ENCODE measurements around the gene TSEN34. TPM values are rescaled to one million over a fixed set of nuclear protein-coding genes. Genes with fewer than 3 reads are reported as not detected.
"Not testable (repeated sequence)": the region's sequence is repeated elsewhere in the genome, so short reads cannot be mapped to it uniquely, and the experiment has no call there.

Gene TSEN34
- total and polyA plus RNA-seq, 2 donors: 31.1 to 81.4 TPM

DNA sequence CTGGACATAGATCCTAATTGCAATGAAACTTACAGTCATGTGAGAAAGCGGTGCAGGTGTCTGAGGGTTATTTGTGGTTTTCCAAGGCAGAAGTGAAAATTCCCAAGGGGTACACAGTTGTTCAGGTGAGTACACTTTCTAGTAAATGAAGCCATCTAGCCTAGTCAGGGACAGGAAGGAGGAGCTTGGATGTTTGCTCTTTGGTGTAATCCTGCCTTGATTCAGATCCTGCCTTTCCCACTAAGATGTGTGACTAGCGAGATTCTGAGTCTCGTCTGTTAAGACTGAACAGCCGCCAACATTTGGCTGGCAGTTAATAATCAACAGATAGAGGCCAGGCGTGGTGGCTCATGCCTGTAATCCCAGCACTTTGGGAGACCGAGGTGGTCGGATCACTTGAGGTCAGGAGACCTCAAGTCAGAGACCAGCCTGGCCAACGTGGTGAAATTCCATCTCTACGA is 12.1 kb downstream of the TSEN34 start:
- 40% methylated on average over 9 of the region's 9 CpGs for WGBS
- no peak overlapping the region for H3K27ac ChIP-seq (ENCODE audit: low read depth)
- no peak for DNase-seq (ENCODE audit: extremely low spot score)
- H3K4me3 ChIP-seq (ENCODE audit: low read depth, low read length): no peak overlapping the region
- H3K4me1 ChIP-seq (ENCODE audit: insufficient read depth): no peaks in the 10 kb centered on the region
- peaks cover 5% of the 10 kb centered on the region for H3K36me3 ChIP-seq (ENCODE audit: insufficient read depth)

DNA sequence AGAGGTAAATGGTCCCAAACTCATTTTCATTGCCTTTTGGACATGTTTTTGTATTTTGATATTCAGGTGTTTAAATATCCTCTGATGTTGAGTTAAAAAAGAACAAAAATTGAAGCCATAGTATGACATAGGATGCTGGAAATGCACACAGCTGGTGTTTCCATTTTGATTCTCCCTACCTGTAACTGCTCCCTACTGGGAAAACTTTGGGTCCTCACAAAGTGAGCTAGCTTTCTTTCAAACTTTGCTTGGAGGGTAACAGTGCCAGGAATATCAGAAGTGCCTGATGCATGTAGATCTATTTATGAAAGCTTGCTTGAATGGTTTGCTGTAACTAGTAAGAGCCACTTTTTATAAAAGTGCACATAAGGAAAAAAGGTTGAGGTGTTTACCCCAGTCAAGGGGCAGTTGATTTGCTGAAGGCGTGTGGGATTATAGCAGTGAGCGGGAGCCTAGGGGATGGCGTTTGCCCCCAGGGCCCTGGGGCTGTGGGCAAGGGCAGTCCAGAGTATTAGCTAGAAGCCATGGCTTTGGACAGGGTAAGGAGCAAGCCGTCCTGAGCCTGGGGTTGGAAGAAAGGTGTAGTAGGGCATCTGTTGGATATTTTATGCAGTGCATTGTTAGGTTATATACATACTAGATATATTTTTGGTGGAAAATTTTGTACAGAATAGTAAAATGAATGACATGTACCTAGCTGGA is 13.8 kb downstream of the TSEN34 start:
- DNase-seq (ENCODE audit: extremely low spot score): no peak
- Histone ChIP-seq H3K4me3 (ENCODE audit: low read depth, low read length) (no peak overlapping the region), H3K4me1 (ENCODE audit: insufficient read depth) (peaks cover 2% of the 10 kb centered on the region), H3K27ac (ENCODE audit: low read depth) (no peak overlapping the region), H3K36me3 (ENCODE audit: insufficient read depth) (peaks cover 5% of the 10 kb centered on the region)
- WGBS: 80% methylated on average over 4 of the region's 4 CpGs

DNA sequence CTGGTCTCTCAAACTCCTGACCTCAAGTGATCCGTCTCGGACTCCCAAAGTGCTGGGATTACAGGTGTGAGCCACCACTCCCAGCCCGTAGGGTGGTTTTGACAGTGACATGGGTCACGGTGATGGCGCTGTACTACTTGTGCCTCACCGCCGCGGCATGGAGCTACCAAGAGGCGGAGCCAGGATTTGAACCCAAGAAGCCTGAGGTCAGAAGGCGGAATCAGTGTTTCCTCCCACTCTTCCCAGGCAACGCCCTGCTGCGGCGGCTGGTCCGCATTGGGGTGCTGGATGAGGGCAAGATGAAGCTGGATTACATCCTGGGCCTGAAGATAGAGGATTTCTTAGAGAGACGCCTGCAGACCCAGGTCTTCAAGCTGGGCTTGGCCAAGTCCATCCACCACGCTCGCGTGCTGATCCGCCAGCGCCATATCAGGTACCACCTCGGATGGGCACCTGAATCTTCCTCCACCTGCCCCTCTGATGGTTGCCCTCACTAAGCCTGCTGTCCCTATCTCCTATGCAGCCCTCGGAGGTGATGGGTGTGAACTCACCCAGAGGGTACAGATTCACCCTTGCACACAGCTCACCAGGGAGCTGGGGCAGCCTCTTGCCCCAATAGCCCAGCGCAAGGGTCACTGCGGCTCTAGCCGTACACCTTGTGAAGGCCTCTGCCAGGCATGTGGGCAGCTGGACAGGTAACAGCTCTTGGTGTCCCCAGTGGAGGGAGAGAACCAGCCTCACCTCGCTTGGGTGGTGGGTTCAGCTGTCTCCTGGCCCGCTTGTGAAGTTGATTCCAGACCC is 15.1 kb downstream of the TSEN34 start:
- Histone ChIP-seq H3K36me3 (ENCODE audit: insufficient read depth) (peaks cover 5% of the 10 kb centered on the region), H3K27ac (ENCODE audit: low read depth) (no peak overlapping the region)

DNA sequence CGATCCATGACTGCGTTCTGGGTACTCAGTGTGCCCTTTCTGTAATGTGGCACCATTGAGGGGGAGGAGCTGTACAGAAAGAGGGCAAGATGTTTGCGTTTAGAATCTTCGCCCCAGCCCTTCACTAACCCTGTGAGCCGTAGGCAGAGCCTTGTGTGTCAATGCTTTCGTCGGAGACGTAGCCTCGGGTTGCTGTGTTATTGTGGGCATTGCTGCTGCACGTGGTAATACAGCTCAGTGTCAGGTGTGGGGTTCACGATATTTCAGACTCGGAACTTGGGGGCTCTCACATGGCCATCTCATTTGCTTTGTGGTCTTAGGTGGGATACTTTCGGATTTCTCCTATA is 15.7 kb downstream of the TSEN34 start:
- 80% methylated on average over 13 of the region's 13 CpGs for WGBS
- no peak overlapping the region for H3K4me3 ChIP-seq (ENCODE audit: low read depth, low read length)
- peaks cover 2% of the 10 kb centered on the region for H3K4me1 ChIP-seq (ENCODE audit: insufficient read depth)

More for the DNA sequence above, 15.1 kb downstream of the TSEN34 start:
- WGBS: 91% methylated on average over 27 of the region's 27 CpGs
- no peak for DNase-seq (ENCODE audit: extremely low spot score)
- Histone ChIP-seq H3K4me3 (ENCODE audit: low read depth, low read length) (no peak overlapping the region), H3K4me1 (ENCODE audit: insufficient read depth) (peaks cover 2% of the 10 kb centered on the region)

DNA sequence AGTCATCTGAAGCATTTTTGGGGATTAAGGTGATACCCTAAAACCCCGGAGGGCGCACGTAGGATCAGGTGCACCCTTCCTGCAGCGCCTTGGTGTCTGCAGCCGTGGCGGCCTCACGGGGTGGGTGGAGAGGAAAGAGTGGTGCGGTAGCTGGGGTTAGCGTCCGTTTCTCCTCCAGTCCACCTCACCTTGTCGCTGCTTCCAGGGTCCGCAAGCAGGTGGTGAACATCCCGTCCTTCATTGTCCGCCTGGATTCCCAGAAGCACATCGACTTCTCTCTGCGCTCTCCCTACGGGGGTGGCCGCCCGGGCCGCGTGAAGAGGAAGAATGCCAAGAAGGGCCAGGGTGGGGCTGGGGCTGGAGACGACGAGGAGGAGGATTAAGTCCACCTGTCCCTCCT is 16.1 kb downstream of the TSEN34 start:
- H3K36me3 ChIP-seq (ENCODE audit: insufficient read depth); H3K4me1 ChIP-seq (ENCODE audit: insufficient read depth); DNase-seq (ENCODE audit: extremely low spot score); H3K4me3 ChIP-seq (ENCODE audit: low read depth, low read length); H3K27ac ChIP-seq (ENCODE audit: low read depth): not testable (repeated sequence)
- 70% methylated on average over 23 of the region's 23 CpGs for WGBS

More for the DNA sequence above, 15.7 kb downstream of the TSEN34 start:
- no peak for DNase-seq (ENCODE audit: extremely low spot score)
- Histone ChIP-seq H3K27ac (ENCODE audit: low read depth) (no peak overlapping the region), H3K36me3 (ENCODE audit: insufficient read depth) (peaks cover 5% of the 10 kb centered on the region)

DNA sequence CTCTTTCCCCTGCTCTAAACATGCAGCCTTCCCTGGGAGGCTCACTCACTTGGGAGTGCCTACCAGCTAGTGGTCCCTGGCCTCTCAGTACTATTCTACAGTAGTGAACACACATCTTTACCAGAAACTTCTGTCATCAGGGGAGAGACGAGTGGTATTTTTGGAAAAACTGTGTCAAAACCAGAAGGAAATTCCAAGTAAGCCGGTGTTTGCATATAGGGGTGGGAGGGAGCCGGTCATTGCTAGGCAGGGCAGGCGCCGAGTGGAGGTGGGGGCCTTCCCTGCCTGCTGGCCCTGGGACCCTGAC is 16.5 kb downstream of the TSEN34 start:
- WGBS: 73% methylated on average over 5 of the region's 5 CpGs
- peaks cover 2% of the 10 kb centered on the region for H3K4me1 ChIP-seq (ENCODE audit: insufficient read depth)
- no peak overlapping the region for H3K4me3 ChIP-seq (ENCODE audit: low read depth, low read length)
- no peak overlapping the region for H3K27ac ChIP-seq (ENCODE audit: low read depth)
- peaks cover 5% of the 10 kb centered on the region for H3K36me3 ChIP-seq (ENCODE audit: insufficient read depth)
- no peak for DNase-seq (ENCODE audit: extremely low spot score)

DNA sequence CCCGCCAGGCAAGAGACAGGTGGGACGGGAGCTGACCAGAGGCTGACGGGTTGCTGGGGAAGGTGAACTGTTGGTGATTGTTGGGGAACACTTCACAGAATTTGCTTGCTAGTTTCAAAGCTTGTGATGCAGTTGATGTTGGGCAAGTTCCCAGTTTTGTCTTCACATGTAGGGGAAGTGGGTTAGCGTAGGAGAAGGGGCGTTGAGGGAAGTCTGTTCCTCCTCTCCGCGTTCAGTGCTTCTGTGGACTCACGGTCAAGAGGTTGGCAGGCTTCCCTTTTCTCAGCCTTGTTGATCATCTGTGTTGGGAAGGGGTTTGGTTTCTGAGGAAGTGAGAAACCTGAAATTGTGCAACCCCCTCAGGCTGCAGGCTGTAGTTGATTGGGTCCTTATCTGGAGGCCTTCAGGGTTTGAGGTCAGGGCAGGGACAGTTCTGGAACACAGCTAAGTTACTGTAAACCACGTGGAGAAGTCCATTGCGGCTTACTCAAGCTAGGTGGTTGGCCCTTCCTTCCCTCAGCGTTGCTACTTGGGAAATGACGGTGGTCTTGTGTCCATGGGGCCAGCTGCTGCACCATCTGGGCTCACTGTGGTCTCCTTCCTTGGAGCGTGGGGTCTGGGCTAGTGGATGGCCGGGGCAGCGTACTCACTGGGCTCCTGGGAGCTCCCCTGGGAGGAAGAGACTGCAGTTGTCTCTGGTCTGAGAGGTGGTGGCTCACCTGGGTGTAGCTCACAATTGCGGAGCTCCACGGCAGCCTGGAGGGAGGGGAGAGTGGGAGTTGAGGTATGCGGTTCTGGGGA is 17.1 kb downstream of the TSEN34 start:
- DNase-seq (ENCODE audit: extremely low spot score): no peak
- Histone ChIP-seq H3K4me1 (ENCODE audit: insufficient read depth) (peaks cover 2% of the 10 kb centered on the region), H3K36me3 (ENCODE audit: insufficient read depth) (peaks cover 5% of the 10 kb centered on the region), H3K27ac (ENCODE audit: low read depth) (no peak overlapping the region), H3K4me3 (ENCODE audit: low read depth, low read length) (no peak overlapping the region)
- 60% methylated on average over 18 of the region's 18 CpGs for WGBS

DNA sequence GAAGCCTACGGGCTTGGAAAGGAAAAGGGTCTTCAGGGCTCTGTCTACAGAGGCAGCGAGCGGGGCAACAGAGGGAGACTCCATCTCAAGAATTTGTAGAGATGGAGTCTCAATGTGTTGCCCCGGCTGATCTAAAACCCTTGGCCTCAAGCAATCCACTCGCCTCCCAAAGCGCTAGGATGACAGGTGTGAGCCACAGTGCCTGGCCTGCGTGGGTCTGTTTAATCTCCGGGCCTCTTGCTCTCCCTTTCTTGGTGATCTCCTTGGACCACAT is 17.6 kb downstream of the TSEN34 start:
- 57% methylated on average over 8 of the region's 8 CpGs for WGBS
- no peak overlapping the region for H3K4me3 ChIP-seq (ENCODE audit: low read depth, low read length)
- peaks cover 5% of the 10 kb centered on the region for H3K36me3 ChIP-seq (ENCODE audit: insufficient read depth)
- H3K4me1 ChIP-seq (ENCODE audit: insufficient read depth): peaks cover 2% of the 10 kb centered on the region
- H3K27ac ChIP-seq (ENCODE audit: low read depth): no peak overlapping the region
- no peak for DNase-seq (ENCODE audit: extremely low spot score)

DNA sequence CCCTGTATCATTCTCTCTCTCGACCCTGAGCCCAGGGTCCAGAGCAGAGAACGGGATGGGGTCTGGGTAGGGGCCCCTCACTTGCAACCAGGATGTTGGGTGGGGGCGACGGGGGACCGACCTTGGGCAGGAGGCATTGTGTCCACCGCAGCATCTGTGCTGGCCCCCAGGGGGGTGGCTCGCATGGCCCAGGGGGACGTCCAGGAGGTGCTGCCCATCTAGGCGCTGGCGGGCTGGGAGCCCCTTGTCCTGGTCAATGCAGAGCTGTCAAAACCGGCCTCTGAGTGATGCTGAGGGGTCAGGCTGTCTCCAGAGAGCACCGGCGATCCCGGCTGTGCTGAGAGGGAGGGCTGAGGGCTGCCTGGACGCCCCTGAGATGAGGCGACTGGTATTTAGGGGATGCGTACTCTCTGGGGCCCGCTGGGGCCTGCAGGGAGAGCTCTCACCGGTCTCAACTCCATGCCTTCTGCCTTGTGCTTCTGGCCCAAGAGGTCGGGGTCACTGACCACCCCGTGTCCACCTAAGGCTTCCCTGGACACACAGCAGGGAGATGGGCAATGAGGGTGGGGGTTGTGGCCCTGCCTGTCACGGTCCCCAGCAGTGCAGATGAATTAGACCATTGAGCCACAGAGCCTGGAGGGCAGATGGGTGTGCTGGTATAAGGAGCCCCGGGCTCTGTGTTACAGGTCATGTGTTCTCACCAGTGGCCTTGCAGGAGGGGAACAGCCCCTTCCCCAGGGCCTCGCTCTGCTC is 18.1 kb downstream of the TSEN34 start:
- no peak overlapping the region for H3K4me3 ChIP-seq (ENCODE audit: low read depth, low read length)
- peaks cover 2% of the 10 kb centered on the region for H3K4me1 ChIP-seq (ENCODE audit: insufficient read depth)

DNA sequence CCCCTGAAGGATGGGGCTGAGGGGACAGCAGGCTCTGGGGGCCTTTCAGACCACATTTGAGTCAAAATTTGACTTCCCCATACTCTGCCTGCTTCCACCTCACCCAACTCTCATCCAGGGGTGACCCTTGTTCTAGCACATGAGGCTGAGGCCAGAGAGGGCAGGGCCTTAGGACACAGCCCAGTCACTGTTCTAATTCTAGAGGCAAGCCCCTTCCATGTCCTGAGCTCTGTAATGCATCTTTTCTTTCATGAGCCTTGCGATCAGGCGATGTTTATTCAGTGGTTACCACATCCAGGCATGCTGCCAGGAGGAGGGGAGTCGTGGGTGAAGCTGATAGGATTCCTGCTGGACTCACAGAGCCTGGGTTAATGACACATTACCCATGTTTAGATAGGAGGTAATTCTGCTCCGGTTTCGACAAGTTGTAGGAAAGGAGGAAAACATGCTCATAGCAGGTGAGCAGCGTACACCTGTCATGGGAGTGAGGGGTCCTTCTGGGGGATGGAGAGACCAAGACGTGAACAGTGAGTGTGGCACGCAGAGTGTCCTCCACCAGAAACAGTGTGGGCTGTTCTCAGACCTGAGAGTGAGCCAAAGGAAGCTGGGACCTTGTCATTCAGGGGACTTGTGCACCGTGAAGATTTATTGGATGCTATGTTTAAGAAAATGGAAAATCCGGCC is 18.8 kb downstream of the TSEN34 start:
- peaks cover 2% of the 10 kb centered on the region for H3K4me1 ChIP-seq (ENCODE audit: insufficient read depth)
- H3K27ac ChIP-seq (ENCODE audit: low read depth): peak overlapping the region; percentile 42
- H3K36me3 ChIP-seq (ENCODE audit: insufficient read depth): peaks cover 5% of the 10 kb centered on the region
- WGBS: 15% methylated on average over 10 of the region's 10 CpGs
- peak; percentile 76 for DNase-seq (ENCODE audit: extremely low spot score)
- no peak overlapping the region for H3K4me3 ChIP-seq (ENCODE audit: low read depth, low read length)

More for the DNA sequence above, 18.1 kb downstream of the TSEN34 start:
- no peak for DNase-seq (ENCODE audit: extremely low spot score)
- peaks cover 5% of the 10 kb centered on the region for H3K36me3 ChIP-seq (ENCODE audit: insufficient read depth)
- 43% methylated on average over 24 of the region's 24 CpGs for WGBS
- peak overlapping the region; percentile 34 for H3K27ac ChIP-seq (ENCODE audit: low read depth)

DNA sequence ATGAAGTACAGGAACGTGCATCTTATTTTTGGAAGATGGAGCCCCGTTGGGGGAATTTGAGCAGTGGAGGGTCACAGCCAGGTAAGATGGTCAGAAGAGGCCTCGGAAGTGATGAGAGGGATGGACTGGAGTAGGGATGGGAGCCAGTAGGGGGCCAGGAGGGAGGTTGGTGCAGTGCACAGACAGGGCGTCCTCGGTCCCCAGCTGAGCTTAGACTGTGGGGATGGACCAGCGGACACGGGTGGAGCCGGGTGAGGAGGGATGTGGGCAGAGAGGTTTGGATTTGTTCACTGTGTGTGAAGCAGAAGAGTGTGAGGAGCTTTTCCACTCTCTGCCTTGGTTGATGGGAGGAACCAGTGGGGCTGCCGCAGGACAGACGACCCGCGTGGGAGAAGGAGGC is 20.1 kb downstream of the TSEN34 start:
- Histone ChIP-seq H3K4me3 (ENCODE audit: low read depth, low read length) (no peak overlapping the region), H3K36me3 (ENCODE audit: insufficient read depth) (peaks cover 5% of the 10 kb centered on the region), H3K27ac (ENCODE audit: low read depth) (peak overlapping the region; percentile 6), H3K4me1 (ENCODE audit: insufficient read depth) (peaks cover 2% of the 10 kb centered on the region)
- WGBS: 65% methylated on average over 12 of the region's 12 CpGs
- DNase-seq (ENCODE audit: extremely low spot score): no peak

DNA sequence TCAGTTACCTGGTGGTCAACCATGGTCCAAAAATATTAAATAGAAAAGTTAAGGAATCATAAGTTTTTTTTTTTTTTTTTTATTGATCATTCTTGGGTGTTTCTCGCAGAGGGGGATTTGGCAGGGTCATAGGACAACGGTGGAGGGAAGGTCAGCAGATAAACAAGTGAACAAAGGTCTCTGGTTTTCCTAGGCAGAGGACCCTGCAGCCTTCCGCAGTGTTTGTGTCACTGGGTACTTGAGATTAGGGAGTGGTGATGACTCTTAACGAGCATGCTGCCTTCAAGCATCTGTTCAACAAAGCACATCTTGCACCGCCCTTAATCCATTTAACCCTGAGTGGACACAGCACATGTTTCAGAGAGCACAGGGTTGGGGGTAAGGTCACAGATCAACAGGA is 23.1 kb downstream of the TSEN34 start:
- WGBS: 44% methylated on average over 4 of the region's 5 CpGs
- H3K4me3 ChIP-seq (ENCODE audit: low read depth, low read length); H3K36me3 ChIP-seq (ENCODE audit: insufficient read depth); H3K4me1 ChIP-seq (ENCODE audit: insufficient read depth); DNase-seq (ENCODE audit: extremely low spot score); H3K27ac ChIP-seq (ENCODE audit: low read depth): not testable (repeated sequence)

DNA sequence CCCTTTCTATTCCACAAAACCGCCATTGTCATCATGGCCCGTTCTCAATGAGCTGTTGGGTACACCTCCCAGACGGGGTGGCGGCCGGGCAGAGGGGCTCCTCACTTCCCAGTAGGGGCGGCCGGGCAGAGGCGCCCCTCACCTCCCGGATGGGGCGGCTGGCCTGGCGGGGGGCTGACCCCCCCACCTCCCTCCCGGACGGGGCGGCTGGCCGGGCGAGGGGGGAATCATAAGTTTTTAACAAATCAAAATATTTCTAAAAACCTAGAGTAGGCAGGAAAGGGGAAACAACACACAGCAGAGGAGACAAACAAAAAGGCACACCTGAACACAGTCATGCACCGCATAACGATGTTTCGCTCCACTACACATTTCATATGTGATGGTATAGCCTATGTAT is 23.6 kb downstream of the TSEN34 start:
- H3K4me3 ChIP-seq (ENCODE audit: low read depth, low read length); H3K36me3 ChIP-seq (ENCODE audit: insufficient read depth); DNase-seq (ENCODE audit: extremely low spot score); H3K27ac ChIP-seq (ENCODE audit: low read depth); H3K4me1 ChIP-seq (ENCODE audit: insufficient read depth): not testable (repeated sequence)
- WGBS: 94% methylated on average over 14 of the region's 19 CpGs
